GM04504 (cell line): ENCODE data around the gene OVAAL.

ENCODE experiments used
- DNase-seq: peaks from one replicate; pipeline ENCODE4 v3.0.0-alpha.2; 2012; ENCODE audit warnings: low read depth

OVAAL gene

GRCh38 chr1:180571060-180571831 is 12.5 kb downstream of the OVAAL start:
- DNase-seq: no peak

- DNase-seq: no peak
Observed at GRCh38 chr1:180571832-180572636, 13.3 kb downstream of the OVAAL start.

GRCh38 chr1:180572760-180573159 is 14.0 kb downstream of the OVAAL start:
- no peak for DNase-seq

- DNase-seq: no peak
Observed at GRCh38 chr1:180574031-180574713, 15.4 kb downstream of the OVAAL start.

- DNase-seq: no peak
Observed at GRCh38 chr1:180577361-180577760, 18.6 kb downstream of the OVAAL start.

GRCh38 chr1:180579961-180580611 is 21.3 kb downstream of the OVAAL start:
- DNase-seq: peak; percentile 35

- DNase-seq: no peak
Observed at GRCh38 chr1:180581635-180582039, 22.9 kb downstream of the OVAAL start.

- no peak for DNase-seq
Observed at GRCh38 chr1:180584869-180585268, 26.1 kb downstream of the OVAAL start.

GRCh38 chr1:180585994-180586359 is 27.2 kb downstream of the OVAAL start:
- DNase-seq: no peak

GRCh38 chr1:180586671-180587155 is 27.9 kb downstream of the OVAAL start:
- peak; percentile 43 for DNase-seq

GRCh38 chr1:180588121-180588520 is 29.4 kb downstream of the OVAAL start:
- no peak for DNase-seq

- DNase-seq: no peak
Observed at GRCh38 chr1:180590889-180591288, 32.1 kb downstream of the OVAAL start.

- no peak for DNase-seq
Observed at GRCh38 chr1:180593382-180593781, 34.6 kb downstream of the OVAAL start.

GRCh38 chr1:180594723-180595122 is 36.0 kb downstream of the OVAAL start:
- DNase-seq: no peak

- no peak for DNase-seq
Observed at GRCh38 chr1:180595966-180596365, 37.2 kb downstream of the OVAAL start.

GRCh38 chr1:180597520-180597919 is 38.8 kb downstream of the OVAAL start:
- no peak for DNase-seq

- DNase-seq: no peak
Observed at GRCh38 chr1:180598333-180598974, 39.7 kb downstream of the OVAAL start.

- DNase-seq: no peak
Observed at GRCh38 chr1:180600343-180600742, 41.6 kb downstream of the OVAAL start.

GRCh38 chr1:180601512-180601911 is 42.7 kb downstream of the OVAAL start:
- no peak for DNase-seq

- no peak for DNase-seq
Observed at GRCh38 chr1:180603223-180603849, 44.6 kb downstream of the OVAAL start.

GRCh38 chr1:180603850-180604226 is 45.1 kb downstream of the OVAAL start:
- no peak for DNase-seq
